GM12872 (cell line): ENCODE data around the gene INTS1.

Experiments used
- TF ChIP-seq, protein P1 (sequence below): IDR thresholded peaks from 3 replicates; pipeline ENCODE4 v1.5.1; 2011; ENCODE audit warnings: low read depth, mild to moderate bottlenecking, low read length, moderate library complexity; ENCODE audit not compliant: insufficient read depth

INTS1 gene

DNA sequence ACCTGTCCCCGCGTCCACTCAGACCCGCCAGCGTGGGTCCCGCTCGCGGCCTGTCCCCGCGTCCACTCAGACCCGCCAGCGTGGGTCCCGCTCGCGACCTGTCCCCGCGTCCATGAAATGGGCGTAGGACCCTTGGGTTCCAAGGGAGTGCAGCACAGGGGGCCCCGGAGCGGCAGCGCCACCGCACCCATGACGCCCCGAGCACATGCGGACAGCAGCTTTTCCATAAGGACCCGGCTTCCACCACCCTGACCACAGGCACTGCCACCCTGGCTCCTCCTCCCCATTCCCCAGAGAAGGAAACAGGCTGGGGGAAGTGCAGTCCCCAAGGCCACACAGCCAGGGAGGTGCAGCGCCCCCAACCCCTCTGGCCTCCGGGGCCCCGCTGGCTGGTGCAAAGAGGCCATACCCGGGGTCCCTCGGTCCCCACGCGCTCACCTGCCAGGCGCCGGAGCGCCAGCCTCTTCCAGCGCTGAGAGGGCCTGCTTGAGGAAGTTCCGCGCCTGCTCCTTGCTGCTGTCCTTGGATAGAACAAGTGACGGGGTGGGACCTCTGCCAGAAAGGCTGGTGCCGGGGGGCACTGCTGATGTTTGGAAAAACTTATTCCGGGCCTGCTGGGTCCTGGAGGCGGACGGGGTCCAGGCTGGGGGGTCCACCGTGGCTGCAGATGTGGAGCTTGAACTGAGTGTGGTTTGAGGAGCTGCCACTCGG is 59.8 kb downstream of the INTS1 start:
- TF ChIP-seq, protein P1, sequence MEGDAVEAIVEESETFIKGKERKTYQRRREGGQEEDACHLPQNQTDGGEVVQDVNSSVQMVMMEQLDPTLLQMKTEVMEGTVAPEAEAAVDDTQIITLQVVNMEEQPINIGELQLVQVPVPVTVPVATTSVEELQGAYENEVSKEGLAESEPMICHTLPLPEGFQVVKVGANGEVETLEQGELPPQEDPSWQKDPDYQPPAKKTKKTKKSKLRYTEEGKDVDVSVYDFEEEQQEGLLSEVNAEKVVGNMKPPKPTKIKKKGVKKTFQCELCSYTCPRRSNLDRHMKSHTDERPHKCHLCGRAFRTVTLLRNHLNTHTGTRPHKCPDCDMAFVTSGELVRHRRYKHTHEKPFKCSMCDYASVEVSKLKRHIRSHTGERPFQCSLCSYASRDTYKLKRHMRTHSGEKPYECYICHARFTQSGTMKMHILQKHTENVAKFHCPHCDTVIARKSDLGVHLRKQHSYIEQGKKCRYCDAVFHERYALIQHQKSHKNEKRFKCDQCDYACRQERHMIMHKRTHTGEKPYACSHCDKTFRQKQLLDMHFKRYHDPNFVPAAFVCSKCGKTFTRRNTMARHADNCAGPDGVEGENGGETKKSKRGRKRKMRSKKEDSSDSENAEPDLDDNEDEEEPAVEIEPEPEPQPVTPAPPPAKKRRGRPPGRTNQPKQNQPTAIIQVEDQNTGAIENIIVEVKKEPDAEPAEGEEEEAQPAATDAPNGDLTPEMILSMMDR = no peak

GRCh38 chr7:1442355-1443124 is 61.6 kb downstream of the INTS1 start:
- TF ChIP-seq, protein P1 = no peak

- TF ChIP-seq, protein P1 = no peak
These were observed 62.4 kb downstream of the INTS1 start for GRCh38 chr7:1441615-1442354.

GRCh38 chr7:1440620-1441019 is 63.6 kb downstream of the INTS1 start:
- TF ChIP-seq, protein P1 = no peak

GRCh38 chr7:1439373-1440363 is 64.5 kb downstream of the INTS1 start:
- TF ChIP-seq, protein P1 = 0 out of 3 replicates have a peak, but pooled peaks have one; percentile 5

DNA sequence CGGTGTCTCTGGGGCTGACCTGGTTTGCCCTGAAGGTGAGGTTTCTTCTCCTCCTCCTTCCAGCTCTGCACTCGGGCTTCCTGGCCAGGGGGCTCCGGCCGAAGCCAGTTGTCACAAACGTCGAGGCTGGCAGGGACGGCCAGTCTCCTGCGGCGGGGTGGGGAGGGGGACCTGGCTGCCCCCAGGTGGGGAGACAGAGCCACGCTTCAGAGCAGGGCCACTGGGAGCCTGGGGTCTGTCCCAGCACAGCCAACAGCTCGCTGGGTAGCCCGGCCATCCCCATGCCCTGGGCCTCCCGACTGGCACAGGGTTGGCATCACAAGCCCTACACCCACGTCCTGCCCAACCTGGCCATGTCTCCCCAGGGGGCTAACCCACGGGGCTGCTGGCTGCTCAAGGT is 65.4 kb downstream of the INTS1 start:
- TF ChIP-seq, protein P1 = no peak

GRCh38 chr7:1438208-1438607 is 66.0 kb downstream of the INTS1 start:
- TF ChIP-seq, protein P1 = no peak
